A204.1 (cell line): Measurements from ENCODE around the gene AGER.
"Not testable (repeated sequence)": the region's sequence is repeated elsewhere in the genome, so short reads cannot be mapped to it uniquely, and the experiment has no call there.

Experiments
- FAIRE-seq: peaks from 2 replicates; lab custom pipeline; 2012; peaks lifted over from hg19 to GRCh38; lab: Jason Lieb, UNC

The AGER gene

GRCh38 chr6:32186151-32186840, 2.2 kb upstream of the AGER start:
- not testable (repeated sequence) for FAIRE-seq

DNA sequence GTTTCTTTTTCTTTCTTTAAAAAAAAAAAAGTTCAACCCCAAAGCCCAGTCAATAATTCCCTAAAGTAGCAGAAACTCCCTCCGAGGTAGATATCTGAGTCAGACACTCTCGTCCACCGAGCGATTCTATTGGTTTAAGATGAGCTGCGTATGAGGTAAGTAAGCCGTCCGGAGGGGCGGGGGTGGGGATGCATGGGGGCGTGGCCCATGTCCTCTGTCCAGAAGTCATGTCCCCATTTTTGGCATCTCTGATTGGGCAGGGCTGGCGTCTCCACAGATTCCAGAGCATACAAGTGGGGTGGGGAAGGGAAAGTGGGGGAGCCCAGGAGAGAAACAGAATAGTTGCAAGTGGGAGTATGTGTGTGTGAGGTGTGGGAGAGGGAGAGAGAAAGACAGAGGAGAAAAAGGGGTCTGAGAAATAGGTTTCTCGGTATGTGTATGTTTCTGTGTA, 1.7 kb upstream of the AGER start:
- peak; percentile 91 for FAIRE-seq

- FAIRE-seq = no peak
These were observed 470 bp downstream of the AGER start for GRCh38 chr6:32183483-32184083.

- FAIRE-seq = no peak
These were observed 1.0 kb downstream of the AGER start for GRCh38 chr6:32183030-32183429.

- no peak for FAIRE-seq
These were observed 1.5 kb downstream of the AGER start for GRCh38 chr6:32182555-32182981.

- FAIRE-seq = no peak
These were observed 2.0 kb downstream of the AGER start for GRCh38 chr6:32181915-32182529.

DNA sequence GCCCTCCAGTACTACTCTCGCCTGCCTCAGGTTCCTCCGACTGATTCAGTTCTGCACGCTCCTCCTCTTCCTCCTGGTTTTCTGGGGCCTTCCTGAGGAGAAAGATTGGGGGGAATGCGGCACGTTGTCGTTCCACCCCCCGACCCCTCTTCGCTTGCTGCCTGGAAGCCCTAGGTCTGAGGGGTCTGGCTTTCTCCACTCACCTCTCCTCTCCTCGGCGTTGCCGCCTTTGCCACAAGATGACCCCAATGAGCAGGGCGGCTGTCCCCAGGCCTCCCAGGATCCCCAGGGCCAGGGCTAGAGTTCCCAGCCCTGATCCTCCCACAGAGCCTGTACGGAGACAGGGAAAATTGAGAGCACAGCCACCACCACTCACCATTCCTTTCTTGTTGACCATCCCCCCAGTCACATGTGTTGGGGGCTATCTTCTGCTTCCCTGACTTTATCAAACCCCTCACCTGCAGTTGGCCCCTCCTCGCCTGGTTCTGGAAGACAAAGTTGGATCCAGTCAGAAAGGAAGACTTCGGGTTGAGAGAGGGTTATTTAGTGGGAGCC, 2.8 kb downstream of the AGER start:
- no peak for FAIRE-seq

DNA sequence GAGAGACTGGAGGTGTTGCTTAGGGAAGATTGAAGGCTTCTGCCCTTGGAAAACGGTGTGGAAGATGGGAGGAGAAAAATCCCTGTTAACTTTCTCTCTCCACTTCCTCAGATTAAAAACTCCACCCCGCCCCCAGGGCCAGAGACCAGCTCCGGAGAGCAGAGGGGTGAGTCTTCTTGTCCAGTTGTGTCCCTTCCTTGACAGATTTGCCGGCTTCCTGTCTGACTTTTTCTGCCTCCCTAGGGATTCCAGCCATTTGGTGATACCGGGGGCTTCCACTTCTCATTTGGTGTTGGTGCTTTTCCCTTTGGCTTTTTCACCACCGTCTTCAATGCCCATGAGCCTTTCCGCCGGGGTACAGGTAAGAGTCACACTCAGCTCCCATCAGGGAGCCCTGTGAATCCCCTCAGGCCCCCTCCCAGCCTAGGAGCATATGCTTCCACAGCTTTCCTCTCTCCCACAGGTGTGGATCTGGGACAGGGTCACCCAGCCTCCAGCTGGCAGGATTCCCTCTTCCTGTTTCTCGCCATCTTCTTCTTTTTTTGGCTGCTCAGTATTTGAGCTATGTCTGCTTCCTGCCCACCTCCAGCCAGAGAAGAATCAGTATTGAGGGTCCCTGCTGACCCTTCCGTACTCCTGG, 4.2 kb downstream of the AGER start:
- FAIRE-seq = no peak

DNA sequence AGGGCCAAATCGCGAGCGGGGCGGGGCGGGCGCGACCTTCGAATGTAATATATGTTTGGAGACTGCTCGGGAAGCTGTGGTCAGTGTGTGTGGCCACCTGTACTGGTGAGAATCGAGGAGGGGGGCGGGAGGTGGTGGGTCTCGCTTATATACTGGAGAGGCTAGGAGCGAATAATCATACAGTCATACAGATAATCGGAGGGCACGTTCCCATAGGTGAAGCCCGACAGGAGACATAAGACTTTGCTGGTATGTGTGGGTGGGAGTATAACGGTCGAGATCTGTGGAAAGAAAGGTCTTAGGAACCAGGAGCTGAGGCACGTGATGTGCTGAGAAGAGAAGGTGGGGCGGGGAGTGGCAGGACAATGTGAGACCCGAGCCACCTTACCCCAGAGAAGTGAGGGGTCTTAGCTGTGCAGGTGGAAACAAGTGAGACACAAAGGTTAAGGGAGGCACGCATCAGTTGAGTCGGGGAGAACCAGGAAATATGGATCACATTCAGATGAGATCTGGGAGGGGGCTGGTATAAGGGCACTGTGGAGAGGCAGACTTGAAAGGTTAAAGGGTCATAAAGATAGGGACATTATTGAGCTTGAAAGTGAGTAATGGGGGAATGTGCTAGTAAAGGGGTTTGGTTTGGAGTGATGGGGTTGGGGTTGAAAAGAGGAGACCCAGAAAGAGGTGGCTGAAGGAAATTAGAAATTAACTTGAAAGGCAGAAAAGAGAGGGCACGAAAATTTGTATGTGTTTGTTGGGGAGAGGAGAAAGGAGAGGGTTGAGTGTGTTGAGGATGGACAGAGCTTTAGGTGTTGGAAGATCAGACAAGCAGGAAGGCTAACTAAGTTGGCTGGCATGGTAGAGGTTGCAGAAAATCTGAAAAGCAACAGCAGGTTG, 5.3 kb downstream of the AGER start:
- FAIRE-seq = no peak

GRCh38 chr6:32177788-32178546, 6.1 kb downstream of the AGER start, which contains the start of gene RNF5:
TSS of gene RNF5 (plus strand) at chr6:32178405. CDS start at chr6:32178512, 107 bp downstream.
- peak; percentile 98 for FAIRE-seq

GRCh38 chr6:32177183-32177787, 6.8 kb downstream of the AGER start:
- no peak for FAIRE-seq

DNA sequence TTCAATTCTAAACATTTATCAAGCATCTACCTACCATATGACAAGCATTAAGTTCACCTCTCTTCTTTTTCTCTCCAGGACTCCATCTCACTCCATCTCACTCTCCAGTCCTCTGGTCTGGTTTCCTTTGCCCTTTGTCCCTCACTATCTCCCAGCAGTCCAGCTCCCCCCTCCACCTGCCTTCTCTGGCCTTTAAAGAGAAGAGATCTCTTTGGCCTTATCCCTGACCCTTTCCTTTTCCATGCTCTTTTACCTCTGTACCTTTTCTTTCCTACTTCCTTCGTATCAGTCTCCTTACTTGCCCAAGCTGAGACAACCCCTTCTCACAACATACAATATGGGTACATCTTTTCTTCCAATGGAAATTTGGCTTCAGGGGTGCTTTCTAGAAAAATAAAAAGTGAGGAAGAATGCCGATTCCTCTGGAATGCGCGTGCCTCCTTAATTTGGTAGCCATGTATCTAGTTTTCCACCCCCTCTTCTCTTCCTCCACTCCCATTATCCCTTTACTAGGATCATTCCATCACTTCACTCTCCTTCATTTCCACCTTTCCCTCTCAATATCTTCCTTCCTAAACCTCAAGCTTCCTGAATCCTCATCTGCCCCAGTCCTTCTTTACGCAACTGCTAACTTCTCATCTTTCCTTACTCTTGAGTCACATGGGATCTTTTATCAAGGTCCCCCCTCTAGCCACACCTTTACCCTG, 7.4 kb downstream of the AGER start:
- FAIRE-seq = no peak

DNA sequence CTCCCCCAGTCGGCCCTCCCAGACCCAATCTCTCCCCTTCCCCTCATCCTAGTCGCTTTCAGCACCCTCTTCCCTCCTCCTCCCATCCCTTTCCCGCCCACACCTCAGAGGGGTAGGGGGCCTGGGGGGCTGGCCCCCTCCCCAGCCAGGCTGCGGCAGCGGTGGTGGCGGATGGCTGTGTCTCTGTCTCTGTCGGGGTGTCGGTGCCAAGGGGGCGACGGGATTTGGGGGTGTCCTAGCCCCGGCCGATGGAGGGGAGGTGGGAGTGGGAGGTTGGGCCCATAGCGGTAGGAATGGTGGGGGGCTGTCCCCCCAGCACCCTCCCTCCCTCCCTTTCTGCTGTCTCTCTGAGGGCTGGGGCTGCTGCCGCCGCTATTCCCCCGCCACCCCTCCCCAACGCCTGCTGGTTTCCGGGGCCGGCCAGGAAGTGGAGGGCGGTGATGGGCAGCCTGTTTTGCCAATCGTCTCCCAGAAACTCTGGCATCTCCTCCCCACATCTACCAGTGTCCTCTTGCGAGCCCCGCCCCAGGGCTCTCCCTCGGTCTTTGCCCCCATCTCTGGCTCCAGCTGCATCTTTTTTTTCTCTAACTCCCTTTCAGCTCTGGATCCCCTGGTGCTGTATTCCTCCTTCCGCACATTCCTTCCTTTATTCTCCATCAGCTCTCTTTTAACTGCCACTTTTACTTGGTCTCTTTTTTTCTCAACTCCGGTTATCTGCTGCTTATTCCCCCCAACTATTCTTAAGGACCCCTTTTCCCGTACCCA, 8.2 kb downstream of the AGER start, which contains the start of gene AGPAT1:
Gene AGPAT1, minus strand, starts transcription at position 374 of the 765 bp plus-strand sequence. CDS start 4,588 bp downstream, outside the sequence.
- peak; percentile 67 for FAIRE-seq

DNA sequence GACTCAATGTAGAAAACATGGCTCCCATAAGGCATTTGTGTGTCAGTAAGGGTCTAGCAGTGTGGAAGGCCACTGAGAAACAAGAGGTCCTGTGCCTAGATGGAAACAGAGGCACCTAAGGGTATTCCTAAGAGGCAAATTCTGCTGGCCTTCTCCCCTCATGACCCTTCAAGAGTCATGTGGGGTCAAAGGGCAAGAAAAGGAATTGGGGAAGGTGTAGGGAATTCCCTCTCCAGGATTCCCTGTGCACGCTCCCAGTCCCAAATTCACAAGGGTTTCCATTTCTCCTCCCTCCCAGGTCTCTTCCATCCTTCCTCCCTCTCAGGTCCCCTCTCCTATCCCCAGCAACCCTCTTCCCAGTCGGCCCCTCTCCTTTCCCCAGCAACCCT, 8.7 kb downstream of the AGER start:
- no peak for FAIRE-seq

GRCh38 chr6:32174416-32174815, 9.6 kb downstream of the AGER start:
- no peak for FAIRE-seq

- FAIRE-seq = no peak
These were observed 10.9 kb downstream of the AGER start for GRCh38 chr6:32173051-32173727.

DNA sequence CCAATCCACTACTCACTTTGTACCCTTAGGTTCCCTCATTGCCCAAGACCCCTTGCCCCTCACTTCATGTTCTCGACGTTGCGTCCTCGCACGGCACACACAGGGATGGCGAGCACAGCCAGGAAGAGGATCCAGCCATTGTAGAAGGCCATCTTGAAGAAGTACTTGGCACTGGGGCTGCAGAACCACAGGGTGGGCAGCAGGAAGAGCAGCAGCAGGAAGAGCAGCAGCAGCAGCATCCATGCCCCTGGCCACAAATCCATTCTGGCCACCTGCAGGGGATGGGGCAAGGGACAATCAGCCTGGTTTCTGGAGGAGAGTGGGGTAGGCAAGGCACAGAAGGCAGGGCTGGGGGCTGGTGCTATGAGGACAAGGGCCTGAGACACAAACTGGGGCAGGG, 12.8 kb downstream of the AGER start:
- FAIRE-seq = no peak

GRCh38 chr6:32170294-32170693, 13.8 kb downstream of the AGER start:
- FAIRE-seq = no peak
